Body of pancreas (tissue), 4 donors: ENCODE results near the gene CWF19L2. TPM values are rescaled to one million over a fixed set of nuclear protein-coding genes. Genes with fewer than 3 reads are reported as not detected.
"Not testable (repeated sequence)": the region's sequence is repeated elsewhere in the genome, so short reads cannot be mapped to it uniquely, and the experiment has no call there.

Experiments used
- ATAC-seq: fragments of 150-250 bp; one replicate; pipeline ENCODE4 v1.9.1; 2016
- DNase-seq, 4 donors: peaks; one replicate each; pipeline ENCODE4 v3.0.0-alpha.2; 2019
- H3K27ac ChIP-seq, 4 donors: fragments of 200-600 bp; sonication (generic); 1 replicate in 3 of 4; 2 replicates in 1 of 4; pipeline versions ENCODE4 v1.5.1 to v1.6.1; 2016 to 2019; ENCODE audit warnings: mild to moderate bottlenecking in 1 of 4, mixed read lengths in 1 of 4, moderate library complexity in 1 of 4
- H3K27me3 ChIP-seq, 2 donors: fragments of 200-600 bp; sonication (generic); one replicate each; pipeline ENCODE4 v1.6.0; 2016; ENCODE audit warnings: mild to moderate bottlenecking in 1 of 2
- H3K36me3 ChIP-seq, 2 donors: fragments of 200-600 bp; sonication (generic); replicated peaks in 1 of 2; 2 replicates each; pipeline ENCODE4 v1.5.1; 2016; ENCODE audit warnings: low read depth in 2 of 2; ENCODE audit not compliant: insufficient read depth in 1 of 2
- H3K4me1 ChIP-seq: fragments of 200-600 bp; sonication (generic); one replicate; pipeline ENCODE4 v1.6.0; 2016
- H3K4me3 ChIP-seq, 2 donors: fragments of 200-600 bp; sonication (generic); 1 replicate in 1 of 2; 2 replicates in 1 of 2; pipeline ENCODE4 v1.5.1; 2016 to 2019
- H3K9me3 ChIP-seq, 3 donors: fragments of 200-600 bp; sonication (generic); 1 replicate in 2 of 3; 2 replicates in 1 of 3; pipeline ENCODE4 v1.5.1; 2016
- POLR2A ChIP-seq, 3 donors: fragments of 450-650 bp; IDR thresholded peaks; one replicate each; pipeline ENCODE4 v1.6.1; 2016; ENCODE audit warnings: antibody characterized with exemption in 3 of 3, mild to moderate bottlenecking in 2 of 3
- WGBS, 2 donors: methylation state at CpG; one replicate each; pipeline ENCODE4 v1.1.5; 2017; 5-methylcytosine and 5-hydroxymethylcytosine counted together
- intact Hi-C: fragments of 100-400 bp; cut with DNase I; formaldehyde crosslinking; loops from one replicate; pipeline ENCODE4 v1.15.1; 2023
- total RNA-seq, 2 donors: library from RNA; depleted of rRNA; stranded (reverse); fragments of >200 nt; gene quantifications; one replicate each; pipeline ENCODE4 v1.1.0, GENCODE V29; 2016
- TF ChIP-seq, protein P1 (sequence below), 7 experiments: fragments of 450-650 bp in 4 of 7; fragments of 200-600 bp in 3 of 7; sonication (generic) in 3 of 7; IDR thresholded peaks; one replicate each; pipeline ENCODE4 v1.5.1; 2016 to 2019; ENCODE audit warnings: antibody characterized with exemption in 7 of 7

The CWF19L2 gene
- total RNA-seq, 2 donors from 2014 or later = 17.8 to 20.0 TPM

DNA sequence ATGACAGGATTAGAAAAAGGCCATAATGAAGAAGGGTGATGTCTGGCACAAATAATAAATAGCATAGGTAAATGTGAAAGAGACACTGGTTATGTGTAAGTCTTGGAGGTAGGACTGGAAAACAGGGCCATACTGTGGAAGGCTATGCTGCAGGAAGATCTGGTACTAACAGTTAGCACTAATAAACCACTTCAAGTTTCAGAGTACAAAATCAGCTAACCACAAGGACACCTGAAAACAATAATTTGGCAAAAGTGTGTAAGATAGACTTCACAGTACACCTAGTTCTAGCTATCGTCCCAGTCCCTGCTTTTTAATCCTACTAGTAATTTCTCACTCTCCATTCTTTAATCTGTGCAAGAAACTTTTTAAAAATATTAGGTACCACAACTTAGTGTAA is 44.3 kb downstream of the CWF19L2 start:
- 80 to 100% methylated on average over 1 of the region's 1 CpG for WGBS, 2 donors
- Histone ChIP-seq H3K27me3 (no peaks in the 10 kb centered on the region), H3K9me3 (no peaks in the 10 kb centered on the region), H3K27ac (no peak overlapping the region), H3K4me3 (no peak overlapping the region), H3K4me1 (peaks cover 11% of the 10 kb centered on the region), H3K36me3 (no peaks in the 10 kb centered on the region)
- DNase-seq (no peak), ATAC-seq (no peak)
- intact Hi-C loops = no loop called here
- TF ChIP-seq POLR2A (IDR thresholded peaks at IDR 0.05) = no peak

DNA sequence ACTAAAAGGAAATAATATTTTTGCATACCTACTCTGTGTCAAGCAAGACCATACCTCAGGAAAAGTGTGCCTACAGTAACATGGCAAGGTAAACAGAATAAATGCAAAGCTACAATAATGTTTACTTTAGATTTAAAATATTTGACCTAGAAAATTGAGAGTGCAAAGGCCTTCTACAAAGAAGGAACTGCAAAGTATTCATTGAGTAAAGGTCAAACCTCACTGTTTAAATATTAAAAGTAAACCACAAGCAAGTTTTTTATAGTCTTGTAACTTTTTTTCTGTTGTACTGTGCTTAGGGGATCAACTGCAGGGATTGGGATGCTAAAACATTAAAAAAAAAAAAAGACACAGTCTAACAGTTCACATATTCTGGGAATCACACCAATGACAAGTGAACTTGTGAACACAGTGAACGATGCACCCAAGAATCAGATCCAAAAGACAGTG is 48.8 kb downstream of the CWF19L2 start:
- TF ChIP-seq, protein P1, sequence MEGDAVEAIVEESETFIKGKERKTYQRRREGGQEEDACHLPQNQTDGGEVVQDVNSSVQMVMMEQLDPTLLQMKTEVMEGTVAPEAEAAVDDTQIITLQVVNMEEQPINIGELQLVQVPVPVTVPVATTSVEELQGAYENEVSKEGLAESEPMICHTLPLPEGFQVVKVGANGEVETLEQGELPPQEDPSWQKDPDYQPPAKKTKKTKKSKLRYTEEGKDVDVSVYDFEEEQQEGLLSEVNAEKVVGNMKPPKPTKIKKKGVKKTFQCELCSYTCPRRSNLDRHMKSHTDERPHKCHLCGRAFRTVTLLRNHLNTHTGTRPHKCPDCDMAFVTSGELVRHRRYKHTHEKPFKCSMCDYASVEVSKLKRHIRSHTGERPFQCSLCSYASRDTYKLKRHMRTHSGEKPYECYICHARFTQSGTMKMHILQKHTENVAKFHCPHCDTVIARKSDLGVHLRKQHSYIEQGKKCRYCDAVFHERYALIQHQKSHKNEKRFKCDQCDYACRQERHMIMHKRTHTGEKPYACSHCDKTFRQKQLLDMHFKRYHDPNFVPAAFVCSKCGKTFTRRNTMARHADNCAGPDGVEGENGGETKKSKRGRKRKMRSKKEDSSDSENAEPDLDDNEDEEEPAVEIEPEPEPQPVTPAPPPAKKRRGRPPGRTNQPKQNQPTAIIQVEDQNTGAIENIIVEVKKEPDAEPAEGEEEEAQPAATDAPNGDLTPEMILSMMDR (IDR thresholded peaks at IDR 0.05) = no peak
- TF ChIP-seq POLR2A (IDR thresholded peaks at IDR 0.05) = no peak
- H3K4me1 ChIP-seq = peaks cover 11% of the 10 kb centered on the region
- no peak for DNase-seq
- 17 to 54% methylated on average over 1 of the region's 1 CpG for WGBS, 2 donors
- H3K27me3 ChIP-seq = no peaks in the 10 kb centered on the region
- H3K9me3 ChIP-seq = no peaks in the 10 kb centered on the region
- H3K27ac ChIP-seq = no peak overlapping the region
- no peak for ATAC-seq
- H3K36me3 ChIP-seq = no peaks in the 10 kb centered on the region
- H3K4me3 ChIP-seq = no peak overlapping the region
- intact Hi-C loops = no loop called here

DNA sequence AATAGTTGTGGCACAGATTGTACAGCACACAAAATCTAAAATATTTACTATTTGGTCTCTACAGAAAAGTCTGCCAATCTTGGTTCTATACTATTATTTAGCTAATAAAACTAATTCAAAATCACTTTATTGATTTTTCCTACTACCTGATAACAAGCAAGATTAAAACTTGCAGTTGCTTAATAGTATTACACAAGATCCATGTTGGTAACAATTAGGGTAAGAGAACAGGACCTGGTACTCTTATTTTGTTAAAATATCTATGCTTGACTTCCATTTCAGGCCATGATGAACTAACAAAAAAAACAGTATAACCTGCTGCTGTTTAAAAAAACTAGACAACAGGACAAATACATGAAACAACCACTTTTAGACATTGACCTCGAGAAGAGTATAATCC is 52.4 kb downstream of the CWF19L2 start:
- Histone ChIP-seq H3K4me1 (peaks cover 11% of the 10 kb centered on the region), H3K27me3 (no peaks in the 10 kb centered on the region), H3K9me3 (no peaks in the 10 kb centered on the region), H3K4me3 (no peak overlapping the region), H3K36me3 (no peaks in the 10 kb centered on the region), H3K27ac (no peak overlapping the region)
- DNase-seq = no peak
- no peak for ATAC-seq
- TF ChIP-seq, protein P1 (IDR thresholded peaks at IDR 0.05) = no peak
- no peak for TF ChIP-seq POLR2A (IDR thresholded peaks at IDR 0.05)
- WGBS, 2 donors = 73 to 86% methylated on average over 1 of the region's 1 CpG
- intact Hi-C loops = no loop called here

DNA sequence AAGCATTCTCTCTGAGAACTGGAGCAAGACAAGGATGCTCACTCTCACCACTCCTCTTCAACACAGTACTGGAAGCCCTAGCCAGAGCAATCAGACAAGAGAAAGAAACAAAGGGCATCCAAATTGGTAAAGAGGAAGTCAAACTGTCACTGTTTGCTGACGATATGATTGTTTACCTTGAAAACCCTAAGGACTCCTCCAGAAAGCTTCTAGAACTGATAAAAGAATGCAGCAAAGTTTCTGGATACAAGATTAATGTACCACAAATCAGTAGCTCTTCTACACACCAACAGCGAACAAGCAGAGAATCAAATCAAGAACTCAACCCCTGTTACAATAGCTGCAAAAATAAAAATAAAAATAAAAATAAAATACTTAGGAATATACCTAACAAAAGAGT is 56.5 kb downstream of the CWF19L2 start:
- DNase-seq, H3K36me3 ChIP-seq, H3K9me3 ChIP-seq, H3K27me3 ChIP-seq, intact Hi-C loops, H3K27ac ChIP-seq, ATAC-seq, H3K4me1 ChIP-seq, H3K4me3 ChIP-seq: not testable (repeated sequence)
- 85 to 90% methylated on average over 2 of the region's 2 CpGs for WGBS, 2 donors

GRCh38 chr11:107397357-107397756 is 60.3 kb downstream of the CWF19L2 start:
- H3K27me3 ChIP-seq = no peaks in the 10 kb centered on the region
- peaks cover 0 to 4% of the 10 kb centered on the region in 2 donors for H3K36me3 ChIP-seq
- H3K27ac ChIP-seq = no peak overlapping the region
- ATAC-seq (no peak), DNase-seq (no peak)
- intact Hi-C loops = no loop called here
- H3K9me3 ChIP-seq = no peaks in the 10 kb centered on the region
- 95% methylated on average over 4 of the region's 4 CpGs; no CpG with 5 or more reads in 1 of the 2 donors for WGBS, 2 donors
- H3K4me3 ChIP-seq = no peak overlapping the region
- no peak for TF ChIP-seq POLR2A (IDR thresholded peaks at IDR 0.05)
- TF ChIP-seq, protein P1 (IDR thresholded peaks at IDR 0.05) = no peak
- H3K4me1 ChIP-seq = no peaks in the 10 kb centered on the region

DNA sequence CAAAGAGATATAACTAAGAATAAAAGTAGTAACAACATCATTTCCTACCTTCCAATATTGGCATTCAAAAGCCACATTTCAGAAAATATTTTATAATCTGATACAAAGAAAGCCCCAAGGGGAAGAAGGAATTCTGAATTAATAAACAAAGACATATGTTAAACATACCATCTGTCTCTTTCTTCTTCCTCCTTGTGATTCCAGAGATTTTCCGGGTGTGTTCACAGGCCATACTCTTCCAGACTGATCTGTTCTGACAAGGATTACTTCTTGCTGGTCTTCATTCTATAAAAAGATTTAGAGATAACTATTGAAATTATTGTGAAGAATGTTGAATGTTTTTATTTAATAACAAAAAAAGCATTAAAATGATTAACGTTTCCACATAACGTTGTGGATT is 65.0 kb downstream of the CWF19L2 start:
- H3K4me3 ChIP-seq = no peak overlapping the region
- no peak for ATAC-seq
- no peak for DNase-seq
- peaks cover 0 to 9% of the 10 kb centered on the region in 2 donors for H3K36me3 ChIP-seq
- no peaks in the 10 kb centered on the region for H3K9me3 ChIP-seq
- H3K4me1 ChIP-seq = no peaks in the 10 kb centered on the region
- intact Hi-C loops = no loop called here
- TF ChIP-seq POLR2A (IDR thresholded peaks at IDR 0.05) = no peak
- TF ChIP-seq, protein P1 (IDR thresholded peaks at IDR 0.05) = no peak
- 90 to 94% methylated on average over 3 of the region's 3 CpGs for WGBS, 2 donors
- no peak overlapping the region for H3K27ac ChIP-seq
- no peaks in the 10 kb centered on the region for H3K27me3 ChIP-seq

GRCh38 chr11:107390701-107391100 is 66.9 kb downstream of the CWF19L2 start:
- H3K27ac ChIP-seq, H3K36me3 ChIP-seq, DNase-seq, H3K27me3 ChIP-seq, intact Hi-C loops, H3K4me1 ChIP-seq, ATAC-seq, H3K9me3 ChIP-seq, H3K4me3 ChIP-seq: not testable (repeated sequence)
- WGBS, 2 donors = 94 to 100% methylated on average over 4 of the region's 4 CpGs
